HG02623 (cell line): ENCODE measurements around the gene FAM174B.
"Not testable (repeated sequence)": the region's sequence is repeated elsewhere in the genome, so short reads cannot be mapped to it uniquely, and the experiment has no call there.

Experiments
- ATAC-seq: cut with Tn5 transposase; IDR thresholded peaks from one replicate; pipeline ENCODE4 v1.9.1; 2021; ENCODE audit warnings: moderate library complexity; ENCODE audit not compliant: unreplicated experiment

FAM174B gene

DNA sequence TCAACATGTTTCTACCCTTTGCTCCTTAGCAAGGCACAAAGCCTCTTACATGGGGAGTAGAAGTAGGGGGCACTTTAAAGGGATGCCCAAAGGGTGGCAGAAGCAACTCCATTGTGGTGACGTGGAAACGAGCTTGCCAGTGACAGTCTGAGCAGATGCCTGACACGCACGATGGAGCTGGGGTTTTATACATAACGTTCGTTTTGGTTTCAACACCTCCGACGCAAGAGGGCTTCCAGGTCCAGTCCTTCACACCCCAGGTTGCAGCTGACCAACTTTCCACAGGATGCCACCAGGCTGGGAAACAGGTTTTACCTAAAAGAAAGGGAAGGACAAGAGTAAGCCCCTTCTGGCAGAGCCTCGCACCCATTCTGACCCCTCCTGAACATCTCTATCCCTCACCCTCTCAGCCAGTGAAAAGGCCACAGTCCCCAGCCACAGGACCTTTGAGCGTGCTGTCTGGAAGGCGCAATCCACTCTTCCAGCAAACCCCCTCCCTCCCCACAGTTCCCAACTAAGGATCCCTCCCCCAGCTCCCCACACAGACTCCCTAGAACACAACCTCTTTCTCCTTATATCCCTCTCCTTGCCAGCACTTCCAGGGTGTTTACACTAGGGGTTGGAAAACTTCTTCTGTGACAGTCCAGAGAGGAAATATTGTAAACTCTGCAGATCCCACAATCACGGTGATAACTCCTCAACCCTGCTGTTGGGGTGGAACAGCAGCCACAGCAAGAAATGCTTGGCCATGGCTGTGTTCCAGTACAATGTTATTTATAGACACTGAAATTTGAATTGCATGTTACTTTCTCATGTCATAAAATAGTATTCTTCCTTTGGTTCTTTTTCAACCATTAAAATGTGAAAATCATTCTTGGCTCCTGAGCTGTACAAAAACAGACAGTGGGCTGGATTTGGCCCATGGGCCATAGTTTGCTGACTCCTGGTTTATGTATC lies 36.2 kb downstream of the FAM174B start:
- ATAC-seq = no peak

DNA sequence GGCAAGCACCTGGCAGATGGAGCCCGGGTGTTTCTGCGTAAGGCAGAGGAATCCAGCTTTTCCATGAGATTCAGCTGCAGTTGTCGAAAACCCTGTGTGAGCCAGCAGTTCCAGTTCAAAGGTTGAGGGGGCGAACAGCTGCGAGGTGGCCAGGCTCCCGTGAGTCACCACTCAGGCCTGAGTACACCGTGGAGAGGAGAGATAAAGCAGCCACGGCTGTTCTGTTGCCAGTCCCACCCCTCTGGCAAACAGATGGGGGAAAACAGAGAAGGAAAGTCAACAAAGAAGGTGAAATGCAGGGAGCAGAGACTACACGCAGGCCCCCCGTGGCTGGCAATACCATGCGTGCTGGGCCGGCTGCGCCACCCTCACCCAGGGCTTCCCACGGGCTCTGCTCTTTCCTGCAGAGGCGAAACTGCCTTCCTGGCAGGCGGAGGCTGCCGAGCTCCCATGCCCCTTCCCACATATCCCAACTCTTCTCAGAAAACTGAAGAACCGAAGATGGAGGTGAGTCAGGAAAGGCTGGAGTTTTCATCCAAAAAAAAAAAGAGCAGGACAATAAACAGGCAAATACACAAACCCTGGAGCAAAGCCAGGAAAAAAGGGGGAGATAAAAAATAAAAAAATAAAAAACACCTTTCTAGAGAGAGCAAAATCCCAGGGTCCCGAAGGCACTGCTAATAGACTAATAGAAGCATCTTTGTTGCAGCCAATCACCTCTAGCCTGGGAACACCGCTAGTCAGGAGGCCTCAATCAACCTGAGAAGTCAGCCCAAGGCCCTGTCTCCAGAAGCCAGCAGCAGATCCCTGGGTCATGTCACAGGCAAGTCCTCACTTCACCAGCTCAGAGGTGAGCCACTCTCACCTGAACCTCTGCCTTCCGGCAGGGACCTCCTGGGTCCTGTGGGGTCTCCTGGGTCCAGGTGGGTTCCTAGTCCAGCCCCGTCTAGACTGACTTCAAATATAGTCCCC lies 37.7 kb downstream of the FAM174B start:
- no peak for ATAC-seq

DNA sequence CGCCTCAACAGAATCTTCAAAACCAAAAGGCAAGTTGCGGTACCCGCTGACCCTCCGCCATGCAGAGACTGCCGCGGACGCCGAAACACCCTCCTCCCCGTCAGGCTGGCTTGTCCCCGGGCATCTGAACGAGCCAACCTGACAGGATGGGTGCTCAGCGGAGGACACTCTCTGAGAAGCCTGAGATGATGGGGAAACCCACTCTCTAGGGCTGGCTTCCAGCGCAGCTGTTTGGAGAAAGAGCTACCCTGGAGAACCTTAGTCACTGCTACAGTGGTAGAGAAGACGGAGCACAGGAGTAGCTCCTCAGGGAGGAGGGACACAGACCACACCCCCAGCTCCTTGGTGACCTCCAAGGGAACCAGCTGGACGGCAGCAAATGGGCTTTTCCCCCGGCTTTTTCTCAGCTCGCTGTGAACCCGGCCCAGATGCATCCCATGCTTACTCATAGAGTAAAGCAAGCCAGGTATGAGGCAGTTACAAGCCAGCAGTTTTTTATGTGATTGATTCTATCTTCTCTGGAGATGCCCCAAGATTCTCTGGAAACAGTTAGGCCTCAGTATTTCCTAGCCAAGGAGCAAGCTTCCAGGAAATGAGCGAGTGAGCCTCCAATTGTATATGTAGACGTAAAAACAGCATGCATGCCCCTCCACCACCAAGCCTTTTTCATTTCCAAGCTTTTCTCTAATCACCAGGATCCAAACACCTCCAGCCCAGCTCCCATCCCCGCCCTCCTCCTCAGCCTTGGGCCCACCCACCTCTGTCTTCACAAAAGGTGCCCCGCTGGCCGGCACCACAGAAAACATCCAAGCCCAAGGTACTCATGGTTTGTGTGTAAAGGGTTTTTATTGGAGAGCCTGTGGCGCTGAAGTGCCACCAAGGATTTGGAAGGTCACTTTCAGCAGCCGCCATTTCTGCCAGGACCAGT lies 38.7 kb downstream of the FAM174B start:
- no peak for ATAC-seq

DNA sequence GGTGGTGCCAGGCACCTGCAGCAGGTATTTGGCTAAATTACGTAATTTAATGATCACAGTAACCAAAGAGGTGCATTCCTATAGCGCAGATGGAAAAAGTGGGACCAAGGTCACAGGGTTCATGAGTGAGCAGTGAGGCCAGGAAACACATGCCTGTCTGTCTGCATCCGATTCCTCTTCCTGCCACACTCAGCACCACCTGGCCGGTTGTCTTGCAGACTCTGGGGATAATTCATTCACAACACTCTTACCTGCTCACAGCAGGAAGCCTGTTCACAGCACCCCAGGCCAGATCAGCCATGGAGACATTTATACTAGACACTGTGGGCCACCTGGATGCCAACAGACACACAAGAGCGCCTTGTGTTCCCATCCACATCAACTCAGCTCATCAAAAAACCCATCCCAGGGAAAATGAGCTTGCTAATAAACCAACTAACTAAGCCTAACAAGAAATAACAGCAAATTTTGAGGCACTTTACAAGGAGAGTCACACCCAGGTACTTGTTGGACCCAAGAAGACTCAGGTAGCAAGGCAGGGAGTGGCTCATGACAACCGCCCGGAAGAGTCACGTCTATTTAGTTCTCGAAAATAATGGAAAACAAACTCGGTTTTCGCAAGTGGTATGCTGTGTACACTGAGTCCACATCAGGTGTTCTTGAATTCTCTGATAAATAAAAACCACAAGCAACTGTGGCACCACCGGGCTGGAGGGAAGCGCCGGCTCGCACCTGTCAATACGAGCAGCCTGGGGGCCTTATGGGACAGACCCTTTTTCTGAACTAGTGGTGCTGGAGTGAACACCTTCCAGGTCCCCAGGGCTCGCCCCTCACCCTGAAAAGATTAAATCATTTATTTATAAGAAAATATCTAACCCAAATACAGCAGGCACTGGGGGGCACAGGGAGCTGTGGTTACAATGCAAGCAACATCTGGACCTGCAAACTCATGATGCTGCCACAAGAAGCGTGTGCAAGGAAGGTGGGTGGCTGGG lies 40.5 kb downstream of the FAM174B start:
- ATAC-seq = no peak

DNA sequence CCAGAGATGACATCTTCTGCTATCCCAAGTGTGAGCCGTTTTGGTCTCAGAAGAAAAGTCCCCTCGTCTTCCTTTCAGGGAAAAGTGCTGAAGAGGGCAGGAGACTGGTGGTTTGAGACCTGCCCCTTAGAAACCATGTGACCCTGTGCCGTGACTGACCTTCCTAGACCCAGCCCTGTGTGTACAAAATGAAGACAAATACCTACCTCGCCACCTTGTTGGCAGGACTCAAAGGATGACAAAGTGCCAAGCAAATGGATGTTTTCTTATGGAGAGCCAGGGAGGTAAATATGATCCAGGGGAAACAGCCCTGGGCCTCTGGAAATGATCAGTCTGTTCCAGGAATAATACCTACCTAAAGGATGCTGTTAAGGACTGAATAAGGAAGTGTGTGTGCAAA lies 41.3 kb downstream of the FAM174B start:
- ATAC-seq = no peak

DNA sequence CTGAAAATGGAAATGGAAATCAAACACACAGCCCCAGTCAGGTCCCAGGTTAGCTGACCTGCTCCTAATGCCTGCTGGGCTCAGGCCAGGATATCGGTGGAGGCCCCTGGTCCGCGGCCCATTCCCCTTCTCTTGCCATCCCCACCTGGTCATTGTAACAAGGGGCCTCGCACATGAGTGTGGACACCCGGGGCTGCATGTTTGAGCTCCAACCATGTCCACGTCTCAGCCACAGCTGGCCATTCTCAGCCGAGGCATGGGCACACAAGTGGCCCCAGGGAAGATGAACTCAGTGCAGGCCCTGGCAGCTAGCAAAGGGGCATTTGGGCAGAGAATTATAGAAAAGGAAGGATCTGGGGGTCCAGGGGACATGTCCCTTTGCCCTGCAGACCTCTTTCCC lies 41.7 kb downstream of the FAM174B start:
- no peak for ATAC-seq

DNA sequence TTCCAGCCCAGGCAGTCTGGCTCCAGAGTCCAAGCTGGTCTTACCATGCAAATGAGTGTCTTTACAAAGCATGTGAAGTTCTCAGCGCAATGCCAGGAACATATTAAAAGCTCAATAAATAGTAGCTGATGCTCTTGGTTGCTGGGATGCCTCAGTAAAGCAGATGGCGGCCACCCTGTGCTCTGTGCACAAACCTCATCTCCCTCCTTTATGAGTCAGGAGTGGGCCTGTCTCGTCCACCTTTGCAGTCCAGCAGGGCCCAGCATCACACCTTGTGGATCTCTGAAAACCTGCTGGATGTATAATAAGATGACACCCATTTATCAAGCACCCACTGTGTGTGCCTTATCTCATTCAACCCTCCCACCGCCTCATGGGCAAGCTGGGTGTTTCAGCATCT lies 42.7 kb downstream of the FAM174B start:
- no peak for ATAC-seq

DNA sequence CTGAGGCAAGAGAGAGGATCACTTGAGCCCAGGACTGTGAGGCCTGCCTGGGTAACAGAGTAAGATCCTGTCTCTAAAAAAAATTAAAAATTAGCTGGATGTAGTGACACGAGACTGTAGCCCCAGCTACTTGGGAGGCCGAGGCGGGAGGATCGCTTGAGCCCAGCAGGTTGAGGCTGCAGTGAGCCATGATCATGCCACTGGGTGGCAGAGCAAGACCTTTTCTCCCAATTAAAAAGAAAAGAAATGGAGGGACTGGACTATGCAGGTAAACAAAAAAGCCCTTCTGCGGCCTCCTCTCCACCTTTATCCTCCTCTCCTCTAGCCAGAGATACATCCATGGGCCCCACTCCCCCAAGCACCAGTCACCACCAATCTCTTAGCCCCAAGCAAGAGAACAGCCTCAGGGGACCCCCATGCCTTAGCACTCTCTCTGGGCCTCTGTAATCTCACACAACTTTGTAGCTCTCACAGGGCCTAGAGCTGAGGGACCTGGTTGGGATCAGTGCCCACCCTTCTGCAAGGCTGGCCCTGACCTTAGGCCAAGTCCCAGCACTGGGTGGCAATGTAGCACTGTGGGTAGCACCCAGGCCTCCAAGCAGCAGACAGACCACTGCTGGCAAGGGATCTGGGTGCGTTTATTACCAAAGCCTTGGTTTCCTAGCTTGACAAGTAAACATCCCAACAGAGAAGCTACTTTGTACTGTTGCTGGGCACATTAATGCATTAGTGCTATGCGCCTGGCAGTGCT lies 43.4 kb downstream of the FAM174B start:
- ATAC-seq = no peak

DNA sequence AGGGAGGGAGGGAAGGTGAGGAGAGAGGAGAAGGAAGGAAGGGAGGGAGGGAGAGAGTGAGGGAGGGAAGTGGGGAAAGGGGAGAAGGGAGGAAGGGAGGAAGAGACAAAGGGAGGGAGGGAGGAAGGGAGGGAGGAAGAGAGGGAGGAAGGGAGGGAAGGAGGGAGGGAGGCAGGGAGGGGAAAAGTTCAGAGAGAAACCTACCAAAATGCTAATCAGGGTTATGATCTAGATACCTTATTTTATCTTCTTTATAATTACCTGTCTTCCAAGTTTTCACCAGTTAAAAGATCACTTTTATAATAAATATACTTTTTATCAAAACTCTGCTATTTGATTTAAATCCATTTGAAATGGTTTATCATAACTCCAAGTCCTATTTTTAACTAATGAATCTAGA lies 44.4 kb downstream of the FAM174B start:
- ATAC-seq = no peak

DNA sequence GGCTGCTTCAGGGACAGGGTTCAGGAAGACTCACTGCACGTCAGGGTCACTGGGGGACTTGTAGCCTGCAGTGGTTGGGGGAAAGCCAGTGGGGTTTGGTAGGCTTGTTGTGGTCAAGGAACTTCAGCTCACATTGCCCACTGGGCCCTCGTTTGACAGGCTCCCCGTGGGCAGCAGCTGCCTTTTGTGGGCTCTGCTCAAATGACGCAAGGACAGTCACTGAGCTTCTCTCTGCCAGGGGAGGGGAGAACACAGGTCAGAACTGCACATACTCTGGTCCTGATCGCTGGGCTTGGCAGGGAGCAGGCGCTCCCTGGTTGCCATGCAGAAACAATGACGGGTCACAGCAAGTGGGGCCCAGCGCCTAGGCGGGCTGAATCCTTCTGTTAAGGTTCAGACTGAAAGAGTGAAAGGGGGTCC lies 45.5 kb downstream of the FAM174B start:
- no peak for ATAC-seq

DNA sequence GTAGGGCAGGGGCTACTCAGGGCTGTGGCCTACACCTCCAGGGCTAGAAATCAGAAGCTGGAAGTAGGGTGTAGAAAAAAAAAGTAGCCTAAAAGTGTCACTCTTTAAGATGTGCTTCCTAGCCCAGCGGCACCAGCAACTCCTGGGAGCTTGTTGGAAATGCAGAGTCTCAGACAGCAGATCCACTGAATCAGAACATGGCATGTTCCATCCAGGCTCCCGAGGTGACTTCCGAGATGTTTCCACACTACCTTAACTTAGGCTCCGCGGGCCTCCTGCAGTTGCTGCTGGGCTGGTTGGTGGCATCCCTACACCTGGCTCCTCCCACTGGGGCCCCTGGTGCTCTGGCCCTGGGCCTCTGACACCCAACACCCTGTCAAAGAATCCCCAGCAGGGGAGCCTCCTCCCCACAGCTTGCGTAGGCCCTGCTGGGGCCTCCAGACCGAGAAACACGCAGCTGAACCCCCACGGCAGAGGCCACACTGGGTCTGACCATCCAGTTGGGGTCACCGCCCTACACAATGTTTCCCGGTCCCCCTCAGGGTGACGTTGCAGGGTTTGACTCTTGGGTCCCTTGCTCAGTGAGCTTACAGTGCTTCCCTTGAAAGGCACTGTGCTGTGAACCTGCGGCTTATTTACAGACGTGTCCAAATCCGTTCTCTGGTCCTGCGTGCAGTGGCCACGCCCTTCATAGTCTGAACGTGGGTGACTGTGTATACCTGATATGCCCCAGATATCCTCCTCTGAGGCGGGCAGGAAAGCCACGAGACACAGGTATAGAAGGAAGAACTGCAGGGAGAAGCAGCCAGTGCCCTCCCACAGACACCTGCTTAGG lies 46.5 kb downstream of the FAM174B start:
- ATAC-seq = no peak

DNA sequence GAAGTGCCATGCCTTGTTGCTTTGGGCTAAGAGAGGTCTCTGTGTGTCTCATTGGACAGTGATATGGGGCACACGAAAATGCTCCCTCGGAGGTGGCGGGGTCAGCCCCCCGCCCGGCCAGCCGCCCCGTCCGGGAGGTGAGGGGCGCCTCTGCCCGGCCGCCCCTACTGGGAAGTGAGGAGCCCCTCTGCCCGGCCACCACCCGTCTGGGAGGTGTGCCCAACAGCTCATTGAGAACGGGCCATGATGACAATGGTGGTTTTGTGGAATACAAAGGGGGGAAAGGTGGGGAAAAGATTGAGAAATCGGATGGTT lies 48.8 kb downstream of the FAM174B start:
- not testable (repeated sequence) for ATAC-seq

DNA sequence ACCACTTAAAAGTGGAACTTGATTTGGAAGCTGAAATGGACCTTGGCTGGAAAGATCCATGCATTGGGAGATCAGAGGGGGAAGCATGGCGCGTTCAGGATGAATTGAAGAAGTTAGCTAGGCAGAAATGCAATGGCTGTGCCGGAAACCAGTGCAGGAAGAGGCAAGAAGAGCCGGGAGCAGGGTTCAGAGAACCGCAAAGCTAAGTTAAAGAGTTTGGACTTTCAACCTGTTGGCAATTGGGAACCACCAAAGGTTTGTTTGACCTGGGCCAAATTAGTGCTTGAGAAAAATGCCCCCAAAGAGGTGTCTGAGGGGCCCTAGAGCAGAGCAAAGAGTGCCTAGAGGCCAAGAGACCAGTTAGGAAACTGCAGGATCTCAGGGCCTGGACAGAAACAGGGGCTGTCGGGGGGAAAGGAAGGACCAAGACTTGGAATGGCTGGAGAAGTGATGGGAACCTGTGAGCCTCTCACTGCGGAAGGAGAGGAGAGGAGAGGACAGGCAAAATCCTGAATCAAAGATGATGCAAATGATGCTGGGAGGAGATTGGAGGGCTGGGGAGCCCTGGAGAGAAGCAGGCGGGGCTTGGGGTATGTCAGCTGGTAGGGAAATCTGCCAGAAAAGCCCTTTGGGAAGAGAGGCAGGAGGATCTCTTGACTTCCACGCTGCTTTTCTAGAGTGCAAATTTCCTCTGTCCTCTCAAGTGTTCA lies 49.3 kb downstream of the FAM174B start:
- ATAC-seq = no peak

DNA sequence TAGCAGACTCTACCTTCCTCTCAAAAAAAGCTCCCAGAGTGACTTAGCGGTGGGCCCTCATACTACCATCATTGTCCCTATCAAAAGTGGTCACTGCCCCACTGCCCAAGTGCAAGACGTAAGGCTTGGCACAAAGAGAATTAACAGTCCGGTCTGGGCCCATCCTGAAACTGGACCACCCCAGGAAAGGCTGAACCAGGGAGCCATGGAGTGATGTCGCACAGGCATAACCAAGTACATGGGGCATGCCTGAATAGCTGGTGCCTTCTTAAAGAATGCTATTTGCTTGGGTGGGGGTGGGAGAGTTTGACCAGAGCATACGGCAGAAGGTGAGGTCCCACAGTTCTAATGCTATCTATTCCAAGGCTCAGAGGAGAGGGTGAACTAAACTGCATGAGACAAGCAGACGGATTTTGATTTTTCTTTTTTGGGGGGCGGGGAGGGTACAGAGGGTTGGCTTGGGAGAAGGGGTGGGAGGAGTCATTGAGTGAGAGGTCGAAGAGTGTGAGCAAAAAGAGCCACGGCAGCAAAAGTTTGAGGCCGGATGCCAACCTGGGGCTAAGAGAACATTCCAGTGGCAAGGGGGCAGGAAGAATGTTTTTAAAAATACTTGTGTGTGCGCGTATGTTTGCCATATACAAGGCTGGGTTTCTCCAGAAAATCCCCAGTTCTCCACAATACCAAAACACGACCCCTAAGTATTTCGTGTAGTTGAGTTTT lies 50.2 kb downstream of the FAM174B start:
- ATAC-seq = no peak

DNA sequence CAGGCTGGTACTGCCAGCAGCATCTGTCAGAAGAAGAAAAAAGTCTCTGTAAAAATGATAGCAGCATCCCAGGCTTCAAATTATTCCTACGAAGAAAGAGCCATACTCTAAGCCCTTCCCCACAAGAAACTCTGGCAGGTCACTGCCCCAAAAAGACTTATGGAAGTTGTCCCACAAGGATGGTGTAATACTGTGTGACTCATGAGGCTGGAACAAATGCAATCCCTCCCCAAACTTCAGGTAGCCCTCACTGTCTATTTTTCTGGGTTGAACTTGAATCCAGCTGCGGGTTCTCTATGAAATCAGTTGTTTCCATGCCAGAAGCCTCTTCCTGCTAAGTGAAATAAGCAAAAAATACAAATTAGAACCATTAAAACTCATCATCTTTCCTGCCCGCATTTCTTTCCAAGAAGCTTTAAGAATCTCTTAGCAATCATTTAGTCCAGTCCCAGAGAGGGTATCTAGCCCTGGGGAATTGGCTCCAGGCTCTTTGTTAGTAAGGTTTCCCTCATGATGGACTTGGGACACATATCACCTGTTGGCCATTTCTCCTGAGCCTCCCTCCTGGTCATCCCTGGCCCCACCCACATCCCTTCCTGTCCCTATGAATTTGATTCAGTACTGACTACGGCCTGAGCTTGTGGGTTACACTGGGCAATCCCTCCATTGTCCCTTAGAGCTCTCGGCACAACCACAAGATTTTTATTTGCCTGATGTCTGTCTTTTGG lies 51.7 kb downstream of the FAM174B start:
- ATAC-seq = no peak

DNA sequence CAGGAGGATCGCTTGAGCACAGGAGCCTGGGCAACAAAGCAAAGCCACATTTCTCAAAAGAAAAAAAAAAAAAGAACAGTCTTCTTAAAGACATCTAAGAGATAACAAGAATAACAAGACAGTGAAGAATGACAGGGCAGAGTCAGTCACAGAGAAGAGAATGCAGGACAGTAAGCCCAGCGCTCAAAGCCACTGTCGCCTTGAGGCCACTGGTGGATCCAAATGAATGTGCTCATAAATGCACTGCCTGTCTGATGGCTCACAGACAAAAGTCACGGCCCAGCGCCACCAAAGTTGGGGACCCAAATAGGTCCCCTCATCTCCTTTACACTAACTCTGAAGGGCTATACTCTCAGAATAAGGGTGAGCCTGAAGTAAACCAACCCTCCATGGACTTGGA lies 52.3 kb downstream of the FAM174B start:
- no peak for ATAC-seq
